Progenitor cell of endocrine pancreas (in vitro differentiated cells): ENCODE data around the gene CXXC4. TPM values are rescaled to one million over a fixed set of nuclear protein-coding genes. Genes with fewer than 3 reads are reported as not detected.

Source experiments
- DNase-seq: peaks from one replicate; pipeline ENCODE4 v3.0.0; 2021; ENCODE audit warnings: low spot score; ENCODE audit not compliant: unreplicated experiment
- H3K27ac Mint-ChIP-seq: 2 replicates; pipeline ENCODE4 v1.8.0; 2021; ENCODE audit warnings: mild to moderate bottlenecking, moderate library complexity, mixed read lengths
- H3K27me3 Mint-ChIP-seq: 2 replicates; pipeline ENCODE4 v1.8.0; 2021; ENCODE audit warnings: mixed read lengths
- H3K36me3 Mint-ChIP-seq: 2 replicates; pipeline ENCODE4 v1.8.0; 2022; ENCODE audit warnings: mixed read lengths; ENCODE audit not compliant: insufficient read depth
- H3K4me1 Mint-ChIP-seq: 2 replicates; pipeline ENCODE4 v1.8.0; 2021; ENCODE audit warnings: low read depth, mixed read lengths
- H3K4me3 Mint-ChIP-seq: 2 replicates; pipeline ENCODE4 v1.8.0; 2021; ENCODE audit warnings: low read depth, mild to moderate bottlenecking, moderate library complexity, mixed read lengths
- H3K9me3 Mint-ChIP-seq: 2 replicates; pipeline ENCODE4 v1.8.0; 2021; ENCODE audit warnings: low read depth, mixed read lengths
- total RNA-seq: library from RNA; stranded (reverse); gene quantifications from 2 replicates; pipeline ENCODE4 v1.2.1, GENCODE V29; 2021
- TF ChIP-seq, protein P1 (sequence below): fragments of 200-600 bp; sonication (generic); IDR thresholded peaks from one replicate; pipeline ENCODE4 v1.5.0; 2021; ENCODE audit warnings: antibody characterized with exemption, mild to moderate bottlenecking; ENCODE audit not compliant: unreplicated experiment

CXXC4 gene
- total RNA-seq, 1 donor from 2014 or later, result 40.8 TPM

- TF ChIP-seq, protein P1, sequence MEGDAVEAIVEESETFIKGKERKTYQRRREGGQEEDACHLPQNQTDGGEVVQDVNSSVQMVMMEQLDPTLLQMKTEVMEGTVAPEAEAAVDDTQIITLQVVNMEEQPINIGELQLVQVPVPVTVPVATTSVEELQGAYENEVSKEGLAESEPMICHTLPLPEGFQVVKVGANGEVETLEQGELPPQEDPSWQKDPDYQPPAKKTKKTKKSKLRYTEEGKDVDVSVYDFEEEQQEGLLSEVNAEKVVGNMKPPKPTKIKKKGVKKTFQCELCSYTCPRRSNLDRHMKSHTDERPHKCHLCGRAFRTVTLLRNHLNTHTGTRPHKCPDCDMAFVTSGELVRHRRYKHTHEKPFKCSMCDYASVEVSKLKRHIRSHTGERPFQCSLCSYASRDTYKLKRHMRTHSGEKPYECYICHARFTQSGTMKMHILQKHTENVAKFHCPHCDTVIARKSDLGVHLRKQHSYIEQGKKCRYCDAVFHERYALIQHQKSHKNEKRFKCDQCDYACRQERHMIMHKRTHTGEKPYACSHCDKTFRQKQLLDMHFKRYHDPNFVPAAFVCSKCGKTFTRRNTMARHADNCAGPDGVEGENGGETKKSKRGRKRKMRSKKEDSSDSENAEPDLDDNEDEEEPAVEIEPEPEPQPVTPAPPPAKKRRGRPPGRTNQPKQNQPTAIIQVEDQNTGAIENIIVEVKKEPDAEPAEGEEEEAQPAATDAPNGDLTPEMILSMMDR, result no peak
- no peaks in the 10 kb centered on the region for H3K27me3 Mint-ChIP-seq
- no peak for DNase-seq
- H3K27ac Mint-ChIP-seq, result no peak overlapping the region
- H3K4me1 Mint-ChIP-seq, result no peaks in the 10 kb centered on the region
- H3K9me3 Mint-ChIP-seq, result no peaks in the 10 kb centered on the region
- no peaks in the 10 kb centered on the region for H3K36me3 Mint-ChIP-seq
- no peak overlapping the region for H3K4me3 Mint-ChIP-seq
These were observed 32.1 kb downstream of the CXXC4 start for GRCh38 chr4:104462641-104463040.

- H3K27ac Mint-ChIP-seq, result no peak overlapping the region
- H3K27me3 Mint-ChIP-seq, result no peaks in the 10 kb centered on the region
- H3K4me3 Mint-ChIP-seq, result no peak overlapping the region
- H3K36me3 Mint-ChIP-seq, result no peaks in the 10 kb centered on the region
- DNase-seq, result no peak
- TF ChIP-seq, protein P1, result no peak
- H3K4me1 Mint-ChIP-seq, result no peaks in the 10 kb centered on the region
- no peaks in the 10 kb centered on the region for H3K9me3 Mint-ChIP-seq
These were observed 37.2 kb downstream of the CXXC4 start for GRCh38 chr4:104457308-104457981.

DNA sequence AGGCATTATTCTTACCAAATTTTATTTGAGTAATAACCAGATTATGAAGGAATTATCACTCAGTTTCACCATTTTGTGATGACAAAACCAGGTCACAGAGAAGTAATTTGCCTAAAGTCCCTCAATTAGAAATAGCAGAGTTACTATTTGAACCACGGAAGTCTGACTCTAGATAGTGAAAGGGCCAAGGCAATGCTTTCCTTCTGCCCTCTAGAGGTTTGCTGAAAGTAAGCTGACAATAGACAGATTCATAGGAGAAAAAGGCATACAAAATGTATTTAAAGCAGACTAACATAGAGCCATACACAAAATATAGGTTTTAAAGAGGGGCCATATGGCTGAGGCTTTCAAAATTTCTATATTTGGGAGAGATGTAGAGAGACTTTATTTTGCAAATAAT is 43.1 kb downstream of the CXXC4 start:
- Mint-ChIP-seq H3K4me1 (peaks cover 4% of the 10 kb centered on the region), H3K36me3 (no peaks in the 10 kb centered on the region), H3K9me3 (no peaks in the 10 kb centered on the region), H3K27ac (no peak overlapping the region), H3K27me3 (no peaks in the 10 kb centered on the region), H3K4me3 (no peak overlapping the region)
- TF ChIP-seq, protein P1, result peak; percentile 50
- DNase-seq, result no peak

DNA sequence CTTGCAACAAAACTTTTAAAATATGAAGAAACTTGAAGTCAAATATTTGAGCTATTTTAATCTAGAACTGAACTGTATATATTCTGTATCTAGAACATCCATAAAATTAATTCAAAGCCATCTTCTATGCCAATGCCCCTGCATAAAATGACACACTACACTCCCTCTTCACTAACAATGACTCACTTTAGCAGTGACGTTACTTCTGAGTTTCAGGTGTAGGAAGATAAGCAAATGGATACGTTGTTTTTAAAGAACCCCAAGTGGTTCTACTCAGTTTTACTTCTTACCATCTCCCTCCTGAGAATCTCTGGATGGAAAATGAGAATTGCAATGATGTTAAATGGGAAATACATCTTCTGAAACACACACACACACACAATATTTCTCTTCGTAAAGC is 45.2 kb downstream of the CXXC4 start:
- H3K27me3 Mint-ChIP-seq, result no peaks in the 10 kb centered on the region
- no peak for DNase-seq
- H3K36me3 Mint-ChIP-seq, result no peaks in the 10 kb centered on the region
- TF ChIP-seq, protein P1, result no peak
- H3K4me1 Mint-ChIP-seq, result peaks cover 4% of the 10 kb centered on the region
- H3K27ac Mint-ChIP-seq, result no peak overlapping the region
- H3K9me3 Mint-ChIP-seq, result no peaks in the 10 kb centered on the region
- no peak overlapping the region for H3K4me3 Mint-ChIP-seq

- H3K9me3 Mint-ChIP-seq, result no peaks in the 10 kb centered on the region
- TF ChIP-seq, protein P1, result no peak
- DNase-seq, result no peak
- peaks cover 10% of the 10 kb centered on the region for H3K4me1 Mint-ChIP-seq
- H3K36me3 Mint-ChIP-seq, result no peaks in the 10 kb centered on the region
- no peak overlapping the region for H3K4me3 Mint-ChIP-seq
- H3K27me3 Mint-ChIP-seq, result no peaks in the 10 kb centered on the region
- no peak overlapping the region for H3K27ac Mint-ChIP-seq
These were observed 47.4 kb downstream of the CXXC4 start for GRCh38 chr4:104447294-104447693.
